Epithelial cell of prostate (primary cell): ENCODE results near the gene FBXL2.
"Not testable (repeated sequence)": the region's sequence is repeated elsewhere in the genome, so short reads cannot be mapped to it uniquely, and the experiment has no call there.

Experiments used
- DNase-seq: peaks from one replicate; pipeline ENCODE4 v3.0.0-alpha.2; 2011; ENCODE audit warnings: low read depth, low spot score
- H3K27ac ChIP-seq: fragments of 450-650 bp; 2 replicates; pipeline ENCODE4 v1.5.1; 2017; ENCODE audit warnings: mild to moderate bottlenecking

FBXL2 gene

DNA sequence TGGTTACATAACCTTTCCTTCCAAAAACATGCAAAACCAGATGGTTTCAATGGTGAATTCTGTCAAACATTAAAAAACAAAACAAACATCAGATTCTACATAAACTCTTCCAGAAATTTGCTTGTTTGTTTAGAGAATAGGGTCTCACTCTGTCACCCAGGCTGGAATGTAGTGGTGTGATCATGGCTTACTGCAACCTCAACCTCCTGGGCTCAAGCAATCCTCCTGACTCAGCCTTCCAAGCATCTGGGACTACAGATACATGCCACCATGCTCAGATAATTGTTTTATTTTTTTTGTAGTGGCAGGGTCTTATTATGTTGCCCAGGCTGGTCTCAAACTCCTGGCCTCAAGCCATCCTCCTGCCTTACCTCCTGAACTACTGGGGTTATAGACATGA, 36.1 kb downstream of the FBXL2 start:
- no peak for DNase-seq
- no peak overlapping the region for H3K27ac ChIP-seq

- H3K27ac ChIP-seq: peak overlapping the region; percentile 50
- DNase-seq: no peak
Observed at GRCh38 chr3:33314993-33315392, 37.8 kb downstream of the FBXL2 start.

DNA sequence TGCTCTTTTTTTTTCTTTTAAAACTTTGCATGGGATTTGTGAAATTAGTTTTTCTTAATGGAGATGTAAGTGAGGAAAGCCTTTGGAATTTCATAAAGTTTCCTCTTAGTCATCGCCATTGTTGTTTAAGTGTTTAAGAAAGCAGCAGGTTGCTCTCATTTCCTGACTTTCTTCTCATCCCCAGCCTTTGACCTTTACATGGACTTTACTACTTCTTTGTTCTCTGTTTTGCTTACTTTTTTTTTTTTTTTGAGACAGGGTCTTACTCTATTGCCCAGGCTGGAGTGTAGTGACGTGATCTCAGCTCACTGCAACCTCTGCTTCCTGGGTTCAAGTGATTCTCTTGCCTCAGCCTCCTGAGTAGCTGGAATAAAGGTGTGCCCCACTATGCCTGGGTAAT, 38.6 kb downstream of the FBXL2 start:
- peak overlapping the region; percentile 50 for H3K27ac ChIP-seq
- DNase-seq: no peak

DNA sequence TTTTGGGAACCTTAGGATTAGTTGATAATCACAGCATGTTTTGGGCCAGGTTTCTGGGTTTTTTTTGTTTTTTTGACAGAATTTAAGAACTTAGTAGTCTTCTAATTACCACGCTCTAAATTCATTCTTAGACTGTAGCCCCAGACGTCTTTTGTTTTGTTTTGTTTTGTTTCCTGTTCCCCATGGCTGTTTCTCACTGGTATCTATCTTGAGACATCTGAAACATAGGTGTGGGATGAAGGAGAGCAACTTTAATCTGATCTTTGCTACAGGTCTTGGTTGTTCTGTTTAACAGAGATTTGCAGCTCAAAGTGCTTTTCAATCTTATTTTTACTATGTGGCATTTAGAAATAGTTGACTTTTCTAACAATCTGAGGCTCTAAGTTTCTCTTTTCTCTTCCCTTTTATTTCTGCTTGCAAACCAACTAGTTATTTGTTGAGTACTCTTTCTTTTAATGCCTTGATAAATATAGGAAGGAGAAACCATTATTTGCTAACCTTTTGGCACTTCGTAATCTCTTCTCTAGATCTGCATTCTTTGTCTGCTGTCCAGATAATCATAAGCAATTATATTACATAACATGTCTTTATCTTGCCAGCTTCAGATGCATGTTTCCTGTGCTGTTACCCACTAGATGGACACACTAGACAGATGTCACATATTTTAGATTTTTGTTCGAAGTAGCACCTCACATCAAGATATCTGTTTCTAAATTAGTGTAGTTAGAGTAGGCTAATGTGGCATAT, 40.9 kb downstream of the FBXL2 start:
- no peak overlapping the region for H3K27ac ChIP-seq
- DNase-seq: no peak

DNA sequence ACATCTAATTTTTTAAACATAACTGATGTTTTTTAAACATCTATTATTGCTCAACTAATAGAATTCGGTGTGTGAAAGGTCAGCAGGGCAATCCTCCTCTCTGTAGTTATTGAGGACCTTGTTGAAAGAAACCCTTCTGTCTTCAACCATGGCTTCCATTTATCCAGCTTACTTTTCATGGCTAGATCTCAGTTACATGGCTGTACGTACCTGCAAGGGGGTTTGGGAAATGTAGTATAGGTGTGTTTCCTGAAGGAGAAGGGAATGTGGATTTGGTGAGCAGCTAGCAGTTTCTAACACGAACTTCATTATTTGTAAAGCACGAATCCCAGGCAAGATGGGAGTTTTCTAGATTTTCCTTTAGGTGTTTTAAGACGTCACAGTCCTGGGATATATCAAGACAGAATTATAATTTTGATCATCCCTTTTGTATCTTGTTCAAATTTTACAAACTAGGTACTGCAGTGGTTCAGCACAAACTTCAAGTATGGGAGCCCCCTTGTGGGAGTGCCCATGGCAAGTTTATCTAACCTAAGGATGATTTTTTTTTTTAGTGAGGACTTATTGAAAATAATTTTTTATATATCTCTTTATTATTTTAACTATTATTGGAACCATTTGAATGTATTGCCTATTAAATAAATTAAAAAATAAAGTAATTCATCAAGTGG, 41.6 kb downstream of the FBXL2 start:
- no peak overlapping the region for H3K27ac ChIP-seq
- DNase-seq: no peak

GRCh38 chr3:33322412-33322811, 45.2 kb downstream of the FBXL2 start:
- no peak overlapping the region for H3K27ac ChIP-seq
- no peak for DNase-seq

- DNase-seq: no peak
- no peak overlapping the region for H3K27ac ChIP-seq
Observed at GRCh38 chr3:33331414-33331813, 54.2 kb downstream of the FBXL2 start.

- H3K27ac ChIP-seq: no peak overlapping the region
Observed at GRCh38 chr3:33334364-33334763, 57.1 kb downstream of the FBXL2 start.

DNA sequence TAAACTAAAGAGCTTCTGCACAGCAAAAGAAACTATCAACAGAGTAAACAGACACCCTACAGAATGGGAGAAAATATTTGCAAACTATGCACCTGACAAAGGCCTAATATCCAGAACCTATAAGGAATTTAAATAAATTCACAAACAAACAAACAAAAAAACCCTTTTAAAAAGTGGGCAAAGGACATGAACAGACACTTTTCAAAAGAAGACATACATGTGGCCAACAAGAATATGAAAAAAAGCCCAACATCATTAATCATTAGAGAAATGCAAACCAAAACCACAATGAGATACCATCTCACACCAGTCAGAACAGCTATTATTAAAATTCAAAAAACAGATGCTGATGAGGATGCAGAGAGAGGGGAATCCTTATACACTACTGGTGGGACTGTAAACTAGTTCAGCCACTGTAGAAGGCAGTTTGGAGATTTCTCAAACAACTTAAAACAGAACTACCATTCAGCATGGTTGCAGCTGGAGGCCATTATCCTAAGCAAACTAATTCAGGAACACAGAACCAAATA, 61.8 kb downstream of the FBXL2 start:
- DNase-seq, H3K27ac ChIP-seq: not testable (repeated sequence)

More at GRCh38 chr3:33334364-33334763, 57.1 kb downstream of the FBXL2 start:
- no peak for DNase-seq

DNA sequence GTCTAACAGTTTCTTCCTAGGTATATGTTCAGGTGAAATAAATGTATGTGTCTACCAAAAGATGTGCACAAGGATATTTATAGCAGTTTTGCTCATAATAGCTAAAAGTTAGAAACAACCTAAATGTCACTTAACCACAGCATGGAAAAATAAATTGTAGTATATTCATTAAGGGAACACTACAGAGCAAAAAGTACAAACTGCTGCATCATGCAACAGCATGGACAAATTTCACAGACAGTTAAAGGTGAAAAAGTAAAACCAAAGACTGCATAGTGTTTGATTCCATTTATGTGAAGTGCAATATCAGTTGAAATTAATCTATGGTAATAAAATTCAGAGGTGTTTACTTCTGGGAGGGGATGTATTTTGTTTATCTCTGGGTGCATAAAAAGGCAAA, 62.5 kb downstream of the FBXL2 start:
- DNase-seq: no peak
- H3K27ac ChIP-seq: no peak overlapping the region

DNA sequence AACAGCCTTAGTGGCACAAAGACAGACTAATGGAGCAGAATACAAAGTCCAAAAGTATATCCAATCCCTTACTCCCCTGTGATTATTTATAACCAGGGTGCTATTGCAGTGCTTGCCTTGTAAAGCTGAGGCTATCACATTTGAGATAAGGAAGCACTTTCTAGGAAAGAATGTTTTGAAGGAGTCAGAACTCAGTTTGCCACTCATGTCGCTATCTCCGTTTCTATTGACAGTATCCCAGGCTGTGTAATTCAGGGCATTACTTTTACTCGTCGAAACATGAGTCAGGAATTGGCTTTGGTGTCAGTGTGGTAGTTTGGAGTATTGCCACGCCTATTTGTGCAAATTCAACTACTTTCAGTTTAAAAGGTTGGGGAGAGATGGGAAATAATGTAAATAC, 78.4 kb downstream of the FBXL2 start:
- H3K27ac ChIP-seq: peak overlapping the region; percentile 17
- DNase-seq: no peak

DNA sequence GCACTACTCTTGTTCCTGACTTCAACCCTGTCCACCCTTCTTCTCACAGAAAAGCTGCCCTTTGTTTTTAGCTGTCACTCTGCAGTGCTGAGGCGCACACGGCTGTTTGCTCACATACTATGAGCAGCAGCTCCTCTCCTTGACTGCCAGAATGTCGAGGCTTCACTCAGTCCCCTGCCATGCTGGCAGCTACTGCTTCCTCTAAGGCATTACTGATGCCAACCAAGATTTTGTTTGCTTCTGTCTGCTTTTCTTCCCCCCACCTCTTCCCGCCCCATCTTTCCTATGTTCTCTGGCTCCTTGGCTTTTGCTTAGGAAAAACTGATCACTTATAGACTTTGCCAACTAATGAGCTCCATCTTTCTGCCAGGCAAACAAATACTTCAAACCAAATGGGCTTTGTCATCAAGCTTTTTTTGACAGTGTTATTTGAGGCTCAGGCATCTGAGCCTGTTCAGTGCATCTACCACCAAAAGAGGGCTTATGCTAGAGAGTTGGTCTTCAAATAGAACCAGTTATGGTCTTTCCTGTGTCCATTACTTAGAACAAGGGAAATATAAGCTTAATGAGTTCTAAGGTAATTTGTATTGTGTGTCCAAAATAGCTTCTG, 81.0 kb downstream of the FBXL2 start:
- DNase-seq: no peak
- peak overlapping the region; percentile 97 for H3K27ac ChIP-seq

DNA sequence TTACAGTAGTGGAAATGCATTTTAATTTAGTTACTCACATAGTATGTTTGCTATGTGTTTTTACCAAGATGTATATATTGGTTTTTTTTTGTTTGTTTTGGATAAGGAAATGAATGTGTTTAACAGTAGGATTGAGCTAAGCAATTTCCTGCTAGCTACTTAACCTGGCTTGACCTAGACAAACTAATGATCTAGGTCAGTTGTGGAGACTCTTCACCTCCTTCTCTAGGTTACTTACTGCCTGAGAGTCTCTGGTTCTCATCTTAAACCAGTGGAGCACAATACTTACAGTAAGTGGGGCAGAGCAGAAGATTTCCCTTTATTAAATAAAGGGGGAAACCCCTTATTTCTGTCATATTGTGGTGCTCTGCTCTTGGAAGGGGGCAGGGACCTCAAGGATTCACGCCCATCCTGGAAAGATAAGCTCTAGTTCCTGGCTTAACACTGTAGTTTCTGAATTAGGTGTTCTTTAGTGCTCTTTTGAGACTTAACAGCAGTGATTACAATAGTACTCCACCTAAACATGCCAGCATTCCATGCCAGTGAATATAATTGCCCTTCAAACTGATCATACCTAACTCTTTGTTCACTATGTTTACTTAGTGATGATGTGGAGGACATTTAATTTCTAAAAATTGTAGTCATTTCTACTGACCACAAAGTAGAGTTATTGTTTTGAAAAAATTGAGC, 83.0 kb downstream of the FBXL2 start:
- DNase-seq: peak; percentile 61
- H3K27ac ChIP-seq: peak overlapping the region; percentile 97

GRCh38 chr3:33363113-33363800, 86.0 kb downstream of the FBXL2 start:
- no peak for DNase-seq
- H3K27ac ChIP-seq: peak overlapping the region; percentile 97

GRCh38 chr3:33364060-33364459, 86.8 kb downstream of the FBXL2 start:
- no peak for DNase-seq
- peak overlapping the region; percentile 97 for H3K27ac ChIP-seq

DNA sequence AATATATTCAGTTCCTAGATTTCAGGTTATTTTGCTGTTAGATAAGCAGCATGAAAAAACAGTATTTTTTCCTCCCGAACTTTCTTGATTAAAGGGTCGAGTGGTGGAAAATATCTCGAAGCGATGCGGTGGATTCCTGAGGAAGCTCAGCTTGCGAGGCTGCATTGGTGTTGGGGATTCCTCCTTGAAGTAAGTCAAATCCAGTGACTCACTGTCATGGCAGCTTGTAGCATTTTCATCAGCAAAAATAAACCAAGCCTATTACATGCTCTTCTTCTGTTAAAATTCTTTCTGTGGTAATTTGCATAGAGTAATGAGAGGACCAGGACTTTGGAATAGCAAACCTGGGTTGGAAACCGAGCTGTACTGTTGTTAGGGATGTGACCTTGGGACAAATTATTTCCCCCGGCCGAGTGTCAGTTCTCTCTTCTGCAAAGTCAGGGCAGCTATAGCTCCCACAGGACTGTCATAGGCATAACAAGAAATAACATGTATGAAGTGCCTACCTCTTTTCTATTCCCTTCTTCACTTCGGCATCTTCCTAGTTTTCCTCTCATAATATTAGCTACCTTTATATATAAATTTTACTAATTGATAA, 87.4 kb downstream of the FBXL2 start:
- peak overlapping the region; percentile 97 for H3K27ac ChIP-seq
- no peak for DNase-seq

DNA sequence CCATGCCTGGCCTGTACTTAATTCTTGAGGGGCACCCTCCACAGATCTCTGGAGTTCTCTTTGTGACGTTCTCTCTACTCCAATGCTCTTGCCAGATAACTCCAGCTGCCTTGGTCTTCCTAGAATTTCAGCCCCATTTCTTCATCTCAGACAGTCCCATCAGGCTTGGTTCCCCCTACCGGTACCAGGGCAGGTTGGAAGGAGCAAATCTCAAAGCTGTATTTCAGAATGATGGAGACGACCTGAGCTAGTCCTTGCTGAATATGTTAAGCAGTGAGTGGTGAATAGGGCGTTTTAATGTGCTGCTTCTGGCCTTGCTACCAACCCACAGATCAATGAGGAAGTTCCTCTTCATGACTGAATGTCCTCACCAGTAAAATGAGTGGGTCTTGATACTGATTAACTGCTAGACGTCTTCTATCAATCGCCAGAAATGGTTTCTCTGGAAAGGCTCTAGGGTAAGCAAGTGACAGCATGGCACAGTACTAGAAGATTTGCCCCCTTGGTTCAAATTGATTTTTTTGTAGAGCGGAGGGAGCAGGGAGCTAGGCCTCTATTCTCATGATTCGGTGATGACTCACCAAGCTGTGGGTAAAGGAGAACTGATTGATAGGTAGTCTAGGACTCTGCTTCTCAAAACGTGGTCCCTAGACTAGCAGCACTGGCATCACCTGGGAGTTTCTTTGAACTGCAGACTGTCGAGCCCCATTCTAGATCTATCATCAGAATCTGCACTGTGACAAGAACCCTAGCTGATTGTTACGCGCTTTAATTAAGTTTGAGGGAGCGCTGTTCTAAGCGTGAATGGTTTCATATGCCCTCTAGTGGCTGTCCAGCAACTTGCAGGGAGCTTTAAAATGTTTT, 95.2 kb downstream of the FBXL2 start:
- DNase-seq: no peak
- peak overlapping the region; percentile 26 for H3K27ac ChIP-seq

- H3K27ac ChIP-seq: no peak overlapping the region
- no peak for DNase-seq
Observed at GRCh38 chr3:33373082-33373437, 95.8 kb downstream of the FBXL2 start.

GRCh38 chr3:33377489-33377888, 100.2 kb downstream of the FBXL2 start:
- DNase-seq: no peak
- H3K27ac ChIP-seq: peak overlapping the region; percentile 52
